NCI-H2107 treated with DMSO at 0.1 percent for 48 hours (cell line): ENCODE results near the gene LCOR.

Experiments
- DNase-seq: peaks from one replicate; lab custom pipeline; 2025; ENCODE audit not compliant: unreplicated experiment; lab: John Stamatoyannopoulos, UW

The LCOR gene

DNA sequence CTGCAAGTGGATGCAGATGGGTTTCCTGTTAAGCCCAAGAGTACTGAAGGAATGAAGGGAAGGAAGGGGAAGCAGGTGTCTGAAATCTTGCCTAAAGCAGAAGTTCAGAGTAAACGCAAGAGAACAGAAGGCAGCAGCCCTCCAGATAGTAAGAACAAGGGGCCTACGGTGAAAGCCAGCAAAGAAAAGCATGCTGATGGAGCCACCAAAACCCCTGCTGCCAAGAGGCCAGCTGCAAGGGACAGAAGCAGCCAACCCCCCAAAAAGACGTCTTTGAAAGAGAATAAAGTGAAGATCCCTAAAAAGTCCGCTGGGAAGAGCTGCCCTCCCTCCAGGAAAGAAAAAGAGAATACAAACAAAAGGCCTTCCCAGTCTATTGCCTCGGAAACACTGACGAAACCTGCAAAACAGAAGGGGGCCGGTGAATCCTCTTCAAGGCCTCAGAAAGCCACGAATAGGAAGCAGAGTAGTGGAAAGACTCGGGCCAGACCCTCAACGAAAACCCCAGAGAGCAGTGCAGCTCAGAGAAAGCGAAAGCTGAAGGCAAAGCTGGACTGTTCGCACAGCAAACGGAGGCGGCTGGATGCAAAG is 152.5 kb downstream of the LCOR start:
- no peak for DNase-seq

DNA sequence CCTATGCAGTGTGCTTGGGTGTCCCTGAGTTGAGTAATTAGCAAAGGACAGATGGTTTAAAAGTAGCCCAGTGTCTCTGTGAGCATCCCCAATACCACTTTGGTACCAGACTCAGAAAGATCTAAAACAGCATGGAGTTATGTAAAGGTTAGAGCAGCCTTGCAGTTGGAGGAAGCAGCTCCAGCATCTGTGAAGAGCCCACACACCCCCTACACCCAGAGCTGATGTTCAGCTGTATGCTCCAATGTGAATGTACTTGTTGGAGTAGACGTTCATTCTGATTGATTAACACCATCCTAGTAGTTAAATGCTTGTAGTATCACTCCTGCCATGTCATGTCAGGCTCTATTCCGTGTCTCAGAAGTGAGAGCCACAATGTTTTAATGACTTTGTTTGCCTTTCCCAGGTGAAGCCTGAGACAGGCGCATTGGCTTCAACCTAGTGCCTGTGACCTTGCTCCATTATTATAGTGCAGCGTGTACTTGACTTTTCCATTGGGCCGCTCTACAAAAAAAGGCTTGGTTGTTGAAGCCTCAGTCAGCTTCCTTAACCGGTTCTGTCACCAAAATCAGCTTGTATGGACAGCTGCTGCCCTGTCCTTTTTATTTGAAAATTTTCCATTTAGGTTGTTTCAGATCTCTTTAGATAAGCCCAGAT is 154.2 kb downstream of the LCOR start:
- no peak for DNase-seq

DNA sequence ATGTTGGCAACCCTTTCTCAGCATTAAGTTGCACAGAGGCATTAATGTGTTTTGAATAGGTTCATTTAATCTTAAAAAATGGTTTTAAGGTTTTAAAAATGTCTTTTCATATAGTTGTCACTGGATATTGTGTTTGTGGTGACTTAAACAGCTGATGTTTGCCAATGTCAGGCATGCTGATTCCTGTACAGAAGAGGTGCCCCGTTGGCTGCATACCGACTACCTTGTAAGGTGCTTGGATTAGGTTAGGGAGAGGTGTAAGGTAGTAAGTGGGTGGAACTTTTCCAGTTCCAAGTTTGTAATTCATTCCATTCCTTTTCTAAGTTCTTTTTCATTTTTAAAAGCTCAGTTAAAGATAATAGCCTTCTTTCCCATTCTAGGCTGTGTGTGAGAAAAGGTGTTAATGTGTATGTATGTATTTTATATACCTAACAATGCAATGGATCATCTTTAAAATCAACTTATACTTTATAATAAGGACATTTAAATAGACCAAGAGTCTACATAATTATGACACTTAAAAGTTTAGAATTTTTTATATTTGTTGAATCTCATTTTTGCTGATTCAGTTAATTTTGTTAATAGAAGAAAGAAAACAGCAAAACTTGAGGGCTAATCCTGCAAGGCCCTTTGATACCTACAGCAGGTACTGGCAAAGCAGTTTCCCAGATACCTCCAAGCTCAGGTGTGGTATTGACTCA is 155.2 kb downstream of the LCOR start:
- DNase-seq: no peak

DNA sequence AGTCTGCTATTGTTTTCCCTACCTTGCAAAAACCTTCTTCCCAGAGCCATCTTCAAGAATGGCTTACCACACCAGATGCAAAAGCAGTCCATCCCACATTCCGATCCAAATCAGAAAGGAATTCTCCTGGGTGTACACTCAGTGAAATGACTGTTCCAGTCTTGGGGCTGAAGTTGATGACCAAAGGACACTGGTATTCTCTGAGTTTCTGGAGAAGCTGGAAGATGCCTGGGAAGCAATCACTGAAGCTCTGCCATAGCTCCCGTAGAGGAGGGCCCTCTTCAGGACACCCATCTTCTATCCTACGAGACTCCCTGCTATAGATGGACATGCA is 155.7 kb downstream of the LCOR start:
- no peak for DNase-seq

DNA sequence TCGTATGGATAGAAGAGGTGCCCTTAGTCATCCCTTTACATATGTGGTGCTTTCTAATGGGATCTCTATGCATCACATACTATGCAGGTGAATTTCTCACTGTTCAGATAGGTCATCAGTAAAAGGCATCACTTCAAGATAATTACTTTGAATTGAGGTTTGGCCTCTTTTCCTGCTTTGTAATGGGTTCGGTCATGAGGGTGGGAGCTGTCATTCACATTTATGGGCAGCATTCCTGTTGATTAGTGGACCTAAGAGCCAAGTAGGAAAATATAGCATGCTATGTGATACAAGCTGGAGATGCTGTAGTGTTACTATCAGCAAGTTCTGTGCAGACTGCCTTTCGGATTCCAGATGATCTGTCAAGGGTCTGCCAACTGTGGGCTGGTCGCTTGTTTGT is 156.3 kb downstream of the LCOR start:
- no peak for DNase-seq

DNA sequence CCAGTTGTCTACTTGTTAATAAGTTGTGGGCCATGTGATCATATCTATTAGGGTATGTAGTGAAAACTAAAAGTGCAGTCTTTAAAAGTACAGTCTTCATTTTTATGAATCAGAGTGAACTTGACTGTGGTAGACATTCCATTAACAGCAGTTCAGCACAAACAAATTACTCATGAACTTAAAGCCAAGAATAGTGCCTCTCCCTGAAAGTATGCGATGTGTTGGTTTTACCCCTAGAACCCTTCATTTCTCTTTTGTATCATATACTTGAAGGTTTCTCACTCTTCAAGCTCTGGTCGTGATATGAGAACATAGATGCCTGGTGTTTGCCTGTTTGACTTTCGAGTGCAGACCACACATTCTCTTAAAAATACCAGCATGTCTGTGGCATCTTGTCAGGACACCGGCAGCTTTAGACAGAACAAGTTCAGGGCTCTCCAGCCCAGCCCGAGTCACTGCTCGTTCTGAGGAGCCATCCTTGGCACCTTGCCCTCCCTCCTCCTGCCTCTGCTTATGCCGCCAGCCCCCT is 159.3 kb downstream of the LCOR start:
- no peak for DNase-seq

DNA sequence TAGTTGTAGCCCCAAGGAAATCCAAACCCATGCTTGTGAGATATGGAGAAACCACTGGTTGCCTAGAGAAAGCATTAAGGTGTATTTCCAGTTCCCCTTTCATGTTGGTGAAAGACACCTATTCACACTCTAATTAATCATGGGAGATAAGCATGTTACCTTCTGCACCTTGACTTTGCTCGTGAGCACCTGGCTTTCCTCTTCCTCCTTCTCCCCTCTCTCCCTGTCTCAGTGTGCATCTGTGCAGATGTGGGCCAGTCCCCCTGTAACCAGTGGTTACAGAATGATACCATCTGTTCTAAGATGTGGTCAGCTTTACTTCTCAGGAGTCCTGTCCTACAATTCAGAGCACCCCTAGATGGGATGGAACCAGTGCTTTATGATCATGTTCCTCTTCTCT is 160.6 kb downstream of the LCOR start:
- DNase-seq: no peak

DNA sequence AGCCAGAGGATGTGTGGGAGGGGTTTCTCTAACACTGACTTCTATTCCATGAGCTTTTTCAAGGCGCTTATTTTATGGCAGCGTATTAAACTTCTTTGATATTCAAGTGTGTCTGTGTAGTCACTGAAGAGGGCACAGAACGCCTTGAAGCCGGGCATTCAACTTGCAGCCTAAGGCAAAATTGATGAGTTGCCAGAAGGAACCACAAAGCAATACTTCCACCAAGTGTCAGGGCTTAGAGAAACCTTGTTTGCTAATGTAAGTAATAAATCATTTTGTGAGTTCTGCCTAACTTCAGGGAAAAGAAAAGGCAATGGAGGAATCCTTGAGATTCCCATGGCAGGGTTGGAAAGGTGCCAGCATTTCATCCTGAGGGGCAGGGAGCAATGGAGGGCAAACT is 163.8 kb downstream of the LCOR start:
- DNase-seq: no peak

DNA sequence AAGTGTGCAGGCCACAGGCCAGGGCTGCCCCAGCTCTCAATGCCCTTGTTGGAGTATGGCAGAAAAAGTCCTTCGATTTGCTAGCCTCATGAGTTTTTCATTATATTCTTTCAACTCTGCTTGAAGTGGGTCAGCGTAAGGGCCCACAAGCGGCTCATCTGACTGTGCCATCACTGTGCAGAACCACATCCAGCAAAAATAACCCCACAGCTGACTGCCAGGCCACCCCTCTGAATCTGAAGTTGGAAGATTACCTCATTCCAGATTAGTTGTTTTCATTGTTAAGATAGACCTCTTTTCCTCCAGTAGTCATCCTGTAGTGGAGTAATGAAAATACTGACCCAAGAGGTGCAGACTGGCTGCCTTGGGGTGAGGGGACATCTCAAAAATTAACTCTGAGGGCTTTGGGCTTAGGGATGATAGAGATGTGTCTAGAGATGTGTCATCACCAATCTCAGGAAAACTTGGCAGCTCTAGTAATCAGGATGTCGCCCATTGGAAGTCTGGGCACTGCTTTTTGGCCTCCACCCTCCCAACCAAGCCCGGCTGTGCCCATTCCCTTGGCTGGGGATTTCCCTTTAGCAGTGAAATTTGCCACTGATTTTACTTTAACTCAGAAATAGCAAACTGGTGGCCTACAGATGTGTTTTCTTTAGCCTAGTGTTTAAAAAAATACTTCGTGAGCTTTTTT is 164.3 kb downstream of the LCOR start:
- no peak for DNase-seq

DNA sequence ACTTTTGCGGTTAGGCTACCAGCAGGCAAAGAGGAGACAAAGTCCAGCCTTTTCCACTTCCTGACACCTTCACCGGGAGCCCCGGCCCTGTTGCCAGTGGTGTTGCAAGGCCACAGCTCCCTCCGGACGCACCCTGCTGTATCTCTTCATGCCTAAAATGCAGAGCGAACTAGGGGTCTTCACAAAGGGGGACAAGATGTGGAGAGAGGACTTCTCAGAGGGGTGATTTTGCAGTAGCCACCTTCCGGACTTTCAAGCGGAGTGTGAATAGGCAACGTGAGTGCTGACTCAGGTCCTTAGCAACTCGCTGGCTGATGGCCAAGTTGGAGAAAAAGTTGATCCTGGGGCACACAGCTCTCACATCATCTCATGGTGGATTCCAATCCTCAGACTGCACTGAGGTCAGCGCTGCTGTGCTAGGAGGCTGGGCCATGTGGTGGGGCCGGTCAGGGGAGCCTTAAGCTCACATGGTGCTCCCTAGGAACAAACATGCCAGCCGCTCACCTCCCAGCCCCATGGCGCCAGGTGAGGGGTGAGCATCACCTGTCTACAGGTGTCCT is 166.3 kb downstream of the LCOR start:
- no peak for DNase-seq

DNA sequence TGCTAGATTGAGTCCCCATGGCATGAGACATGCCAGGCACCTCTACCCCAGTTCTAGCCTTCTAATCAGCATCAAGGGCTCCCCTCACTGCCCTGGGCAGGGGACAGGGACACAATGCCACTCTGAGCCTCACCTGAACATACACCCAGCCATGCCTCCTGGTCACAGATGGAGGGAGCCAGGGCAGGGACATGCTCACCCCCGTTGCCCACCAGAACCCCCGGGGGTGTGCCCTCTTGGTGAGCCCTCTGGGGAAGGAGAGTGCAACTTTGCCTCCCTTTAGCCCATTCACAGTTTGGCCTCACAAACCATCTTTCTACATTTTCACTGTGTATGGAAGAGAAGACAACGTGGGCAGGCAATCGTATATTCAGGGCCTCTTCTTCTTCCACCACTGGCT is 167.2 kb downstream of the LCOR start:
- no peak for DNase-seq

DNA sequence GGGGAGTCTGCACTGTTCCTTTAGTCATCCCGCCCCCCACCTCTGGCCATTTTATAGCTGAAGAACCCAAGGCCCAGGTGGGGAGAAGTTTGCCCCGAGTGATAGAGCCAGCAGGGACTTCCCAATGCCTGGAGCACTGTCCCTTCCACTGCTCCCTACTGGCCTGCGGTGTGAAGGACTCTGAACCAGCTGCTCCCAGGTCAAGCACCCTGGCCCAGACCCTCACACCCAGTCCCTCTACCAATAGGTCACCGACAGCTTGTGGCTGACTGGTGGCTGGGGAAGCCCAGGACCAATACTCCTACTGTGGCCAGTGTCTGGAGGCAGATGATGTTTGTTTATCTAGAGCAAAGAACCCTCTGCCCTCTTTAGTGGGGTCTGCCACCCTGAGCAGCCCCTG is 167.9 kb downstream of the LCOR start:
- no peak for DNase-seq

DNA sequence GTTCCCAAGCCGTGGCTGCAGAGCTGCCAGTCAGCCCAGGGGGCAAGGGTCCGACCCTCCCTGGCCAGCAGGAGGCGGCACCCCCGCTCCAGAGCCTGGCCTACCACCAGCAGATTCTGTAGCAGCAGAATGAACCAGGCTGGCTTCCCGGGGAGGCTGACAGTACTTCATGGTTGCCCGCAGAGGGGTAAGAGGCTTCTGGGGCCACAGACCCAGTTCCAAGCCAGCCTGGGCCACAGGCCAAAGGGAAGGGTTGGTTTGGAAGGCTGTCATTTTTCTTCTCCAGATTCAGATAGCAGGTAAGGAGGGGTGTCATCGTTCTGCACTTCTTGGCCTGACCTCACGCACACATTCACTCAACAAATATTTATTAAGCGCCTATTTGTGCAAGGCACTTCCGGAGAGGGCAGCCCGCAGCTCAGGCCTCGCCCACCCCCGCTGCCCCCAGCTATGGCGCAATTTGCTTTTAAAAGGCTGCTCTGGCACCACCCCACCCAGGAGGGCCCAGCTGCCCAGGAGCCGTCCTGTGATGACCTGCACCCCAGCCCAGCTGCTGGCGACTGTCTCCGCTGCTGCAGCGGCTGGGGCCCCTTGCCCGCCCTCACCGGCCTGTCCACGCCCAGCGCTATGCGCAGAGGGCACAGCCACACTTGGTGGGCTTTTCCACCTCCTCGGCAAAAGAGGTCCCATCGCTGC is 168.5 kb downstream of the LCOR start:
- DNase-seq: no peak

DNA sequence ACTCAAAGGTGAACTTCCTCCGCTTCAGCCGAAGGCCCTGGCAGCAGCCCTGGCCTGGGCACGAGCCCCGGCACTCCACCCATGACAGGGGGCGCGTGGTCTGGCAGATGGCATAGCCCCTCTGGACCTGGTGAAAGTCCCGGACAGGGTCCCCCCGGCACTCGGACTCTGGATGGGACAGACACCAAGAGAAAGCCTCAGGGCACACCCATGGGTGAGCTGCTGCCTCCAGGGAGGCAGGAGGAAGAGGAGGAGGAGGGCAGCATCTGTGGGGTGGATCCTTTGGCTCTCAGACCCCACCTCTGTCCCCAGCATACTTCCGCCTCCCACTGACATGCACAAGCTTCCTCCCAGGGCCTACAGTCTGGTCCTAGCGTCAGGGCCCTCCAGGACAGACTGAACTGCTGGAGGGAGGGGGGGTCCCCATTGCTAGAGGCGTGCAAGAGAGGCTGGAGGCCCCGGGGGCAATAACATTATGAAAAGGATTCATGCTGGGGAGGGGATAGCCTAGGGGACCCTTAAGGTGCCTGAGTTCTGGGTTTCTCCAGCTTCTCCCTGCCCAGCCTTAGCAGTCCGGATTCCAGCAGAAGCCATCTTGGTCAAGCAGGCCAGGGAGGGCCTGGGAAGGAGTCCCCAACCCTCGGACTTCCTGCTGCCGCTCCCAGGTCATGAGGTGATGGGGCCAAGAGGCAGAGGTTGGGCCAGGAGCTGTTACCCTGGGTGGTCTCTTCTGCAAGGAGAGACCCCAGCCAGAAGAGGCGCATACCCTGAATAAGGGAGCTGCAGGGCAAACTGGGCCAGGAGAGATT is 169.3 kb downstream of the LCOR start:
- no peak for DNase-seq

DNA sequence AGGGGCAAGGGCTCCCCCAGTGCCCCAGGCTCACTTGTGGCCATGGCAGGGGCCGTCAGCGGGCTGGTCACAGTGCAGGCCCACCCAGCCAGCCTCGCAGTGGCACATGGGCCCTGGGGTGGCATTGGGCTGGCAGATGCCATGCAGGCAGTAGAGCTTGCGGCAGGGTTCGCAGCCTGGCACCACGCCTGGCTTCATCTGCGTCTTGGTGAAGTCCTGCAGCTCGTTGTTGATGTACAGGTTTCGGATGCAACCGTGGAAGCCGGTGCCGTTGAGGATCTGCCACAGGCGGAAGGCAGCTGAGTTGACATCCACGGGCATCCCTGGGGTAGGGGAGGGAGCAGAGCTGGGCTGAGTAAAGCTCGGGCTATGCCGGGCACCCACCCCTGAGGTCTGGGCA is 170.6 kb downstream of the LCOR start:
- no peak for DNase-seq

DNA sequence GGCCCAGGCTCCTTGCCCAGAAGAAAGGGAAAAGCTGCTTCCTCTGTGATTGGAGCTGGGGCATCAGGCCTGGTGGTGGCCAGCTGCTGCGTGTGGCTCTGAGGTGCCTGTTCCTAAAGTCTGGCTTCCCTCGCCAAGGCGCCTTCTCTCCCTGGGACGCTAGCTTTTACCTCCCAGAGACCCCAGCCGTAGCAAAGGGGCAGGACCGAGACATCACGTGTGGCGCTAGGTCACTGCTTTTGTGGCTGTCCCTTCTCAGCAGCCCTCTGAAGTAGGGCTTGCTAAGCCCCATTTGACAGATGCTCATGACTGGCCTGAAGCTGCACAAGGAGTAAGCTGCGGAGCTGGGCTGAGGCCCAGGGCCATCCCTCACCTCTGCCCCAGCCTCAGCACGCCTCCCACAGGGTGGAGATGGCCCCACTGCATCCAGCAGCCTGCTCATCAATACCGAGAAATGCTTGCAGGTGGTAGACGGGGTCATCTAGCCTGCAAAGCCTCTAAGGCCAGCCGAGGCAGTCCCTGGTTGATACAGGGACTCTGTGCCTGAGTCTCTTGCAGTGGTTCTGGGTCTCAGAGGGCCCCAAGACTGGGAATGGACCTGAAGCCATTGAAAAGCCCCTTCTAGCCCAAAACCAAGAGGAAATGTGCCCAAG is 171.2 kb downstream of the LCOR start:
- no peak for DNase-seq

DNA sequence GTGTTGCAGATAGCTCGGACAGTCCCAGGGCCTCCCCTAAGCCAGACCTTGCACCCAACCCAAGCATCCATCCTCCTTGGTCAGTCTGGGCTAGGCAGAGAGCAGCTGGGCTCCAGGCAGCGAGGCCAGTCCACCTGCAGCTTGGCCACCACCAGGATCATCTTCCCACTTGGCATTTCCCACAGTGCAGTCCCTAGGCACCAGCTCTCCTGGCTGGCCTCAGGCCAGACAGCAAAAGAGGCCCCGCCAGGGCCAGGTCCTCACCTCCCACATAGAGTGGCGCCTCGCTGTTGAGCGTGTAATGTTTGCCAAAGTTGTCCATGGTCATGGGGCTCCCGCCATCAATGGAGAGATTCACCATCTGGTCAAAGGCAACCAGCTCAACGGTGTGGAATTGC is 171.7 kb downstream of the LCOR start:
- DNase-seq: no peak

DNA sequence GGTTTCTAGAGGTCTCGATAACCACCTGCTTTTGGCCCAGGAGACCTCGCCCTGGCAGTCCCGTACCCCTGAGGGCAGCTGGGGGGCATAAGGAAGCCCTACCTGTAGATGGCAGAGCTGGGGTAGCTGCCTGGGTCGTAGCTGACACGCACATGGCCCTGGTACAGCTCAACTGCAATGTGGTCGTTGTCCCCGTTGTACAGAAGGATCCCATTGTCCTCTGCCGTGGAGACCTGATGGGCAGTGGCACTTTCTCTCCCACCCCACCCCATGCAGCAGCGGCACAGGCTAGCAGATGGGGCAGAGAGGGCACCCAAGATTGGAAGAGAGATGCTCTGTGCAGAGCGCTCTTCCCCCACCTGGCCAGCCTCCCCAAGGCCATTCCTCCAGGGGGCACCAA is 172.5 kb downstream of the LCOR start:
- DNase-seq: no peak

DNA sequence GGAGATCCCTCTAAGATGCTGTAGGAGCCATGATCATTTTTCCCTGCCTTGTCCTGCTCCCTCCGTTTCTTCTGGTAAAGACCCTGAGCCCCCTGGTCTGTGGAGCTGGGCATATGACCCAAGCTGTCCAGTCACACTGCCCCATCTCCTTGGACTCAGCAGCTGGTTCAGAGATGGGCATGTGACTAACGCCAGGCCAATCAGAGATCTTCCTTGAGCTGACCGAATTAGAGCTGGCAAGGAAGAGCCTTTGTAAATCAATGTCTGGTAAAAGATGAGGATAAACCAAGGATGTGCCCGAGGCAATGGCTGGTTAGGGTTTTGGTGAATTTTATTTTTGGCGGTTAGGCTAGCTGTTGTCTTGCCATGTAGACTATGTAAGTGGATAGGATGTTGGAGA is 173.3 kb downstream of the LCOR start:
- DNase-seq: no peak

DNA sequence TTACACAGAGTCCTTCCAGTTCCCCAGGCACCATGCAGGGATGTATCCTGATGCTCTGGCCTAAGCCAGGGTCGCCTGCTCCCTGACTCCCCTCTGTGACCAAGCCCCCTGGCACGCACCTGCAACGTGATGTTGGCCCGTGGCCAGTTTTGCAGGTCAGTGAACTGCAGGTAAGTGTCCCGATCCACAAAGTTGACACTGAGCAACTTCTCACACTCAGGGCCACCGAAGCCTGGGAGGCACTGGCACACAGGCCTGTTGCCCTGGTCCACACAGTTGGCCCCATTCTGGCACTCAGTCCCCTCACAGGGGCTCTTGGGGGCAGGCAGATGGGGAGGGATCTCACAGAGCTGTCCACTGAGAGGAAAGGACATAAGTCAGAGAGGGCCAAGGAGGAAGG is 174.3 kb downstream of the LCOR start:
- no peak for DNase-seq
